SK-N-SH (cell line): ENCODE measurements around the gene TICAM1. TPM values are rescaled to one million over a fixed set of nuclear protein-coding genes. Genes with fewer than 3 reads are reported as not detected.

ENCODE experiments used
- CTCF ChIA-PET: fragments of 300-600, 350-600 bp; formaldehyde crosslinking; extraction: SDS; loops from one replicate; lab custom pipeline; 2021; lab: Yijun Ruan, JAX
- POLR2A ChIA-PET: fragments of 350-600 bp; sonication (Branson Sonifier 250); formaldehyde crosslinking; extraction: SDS; loops from one replicate; lab custom pipeline; 2020; ENCODE audit warnings: antibody characterized with exemption, inconsistent platforms; lab: Yijun Ruan, JAX
- DNase-seq: peaks from one replicate; pipeline ENCODE4 v3.0.0; 2012
- H2AFZ ChIP-seq: fragments of 200-600 bp; sonication (generic); 2 replicates; pipeline ENCODE4 v1.8.1; 2016; ENCODE audit warnings: antibody characterized with exemption, mild to moderate bottlenecking, low read depth
- H3F3A ChIP-seq: fragments of 200-600 bp; sonication (generic); replicated peaks from 2 replicates; pipeline ENCODE3; 2016; ENCODE audit warnings: antibody characterized with exemption, mild to moderate bottlenecking; ENCODE audit not compliant: insufficient read depth
- H3K27ac ChIP-seq, 2 experiments: fragments of 200-500 bp in 1 of 2; fragments of 200-600 bp in 1 of 2; sonication (Bioruptor generic) in 1 of 2; sonication (generic), shearing (Covaris generic) in 1 of 2; 2 replicates each; pipeline versions ENCODE4 v1.5.1 to v1.6.1; 2014 to 2016; ENCODE audit warnings: low read depth in 2 of 2, inconsistent platforms in 1 of 2, low read length in 1 of 2, mild to moderate bottlenecking in 1 of 2, mixed read lengths in 1 of 2
- H3K27me3 ChIP-seq: fragments of 200-600 bp; sonication (generic), shearing (Covaris generic); 2 replicates; pipeline ENCODE4 v1.6.1; 2016; ENCODE audit warnings: mixed run types; ENCODE audit not compliant: insufficient read depth
- H3K36me3 ChIP-seq, 2 experiments: fragments of 200-500 bp in 1 of 2; fragments of 200-600 bp in 1 of 2; sonication (Bioruptor generic) in 1 of 2; sonication (generic) in 1 of 2; replicated peaks in 1 of 2; 2 replicates each; pipeline versions ENCODE3 to v1.5.1; 2014 to 2016; ENCODE audit warnings: low read length in 1 of 2, mild to moderate bottlenecking in 1 of 2; ENCODE audit not compliant: insufficient read depth in 2 of 2, control insufficient read depth in 1 of 2
- H3K4me1 ChIP-seq, 2 experiments: fragments of 200-500 bp in 1 of 2; fragments of 200-600 bp in 1 of 2; sonication (Bioruptor generic) in 1 of 2; sonication (generic), shearing (Covaris generic) in 1 of 2; 2 replicates each; pipeline versions ENCODE4 v1.5.1 to v1.6.1; 2014 to 2016; ENCODE audit warnings: low read depth in 1 of 2, low read length in 1 of 2, mixed run types in 1 of 2; ENCODE audit not compliant: insufficient read depth in 2 of 2, control insufficient read depth in 1 of 2
- H3K4me2 ChIP-seq: fragments of 200-600 bp; sonication (generic), shearing (Covaris generic); 2 replicates; pipeline ENCODE4 v1.6.1; 2017; ENCODE audit warnings: mixed run types
- H3K4me3 ChIP-seq, 2 experiments: fragments of 200-500 bp in 1 of 2; fragments of 200-600 bp in 1 of 2; sonication (Bioruptor generic) in 1 of 2; sonication (generic), shearing (Covaris generic) in 1 of 2; 2 replicates each; pipeline versions ENCODE4 v1.5.1 to v1.8.1; 2014 to 2016; ENCODE audit warnings: low read depth in 2 of 2, inconsistent platforms in 1 of 2, low read length in 1 of 2, mild to moderate bottlenecking in 1 of 2, mixed read lengths in 1 of 2, moderate library complexity in 1 of 2
- H3K79me2 ChIP-seq: fragments of 200-600 bp; sonication (generic); 2 replicates; pipeline ENCODE4 v1.8.1; 2017; ENCODE audit warnings: mild to moderate bottlenecking; ENCODE audit not compliant: insufficient read depth
- H3K9ac ChIP-seq: fragments of 200-600 bp; sonication (generic); 2 replicates; pipeline ENCODE4 v1.6.1; 2017; ENCODE audit warnings: mixed run types
- H3K9me2 ChIP-seq: fragments of 200-600 bp; sonication (generic); 2 replicates; pipeline ENCODE4 v1.6.1; 2017; ENCODE audit warnings: mixed run types
- H3K9me3 ChIP-seq: fragments of 200-600 bp; sonication (generic); 2 replicates; pipeline ENCODE4 v1.6.1; 2017; ENCODE audit warnings: mixed run types, mild to moderate bottlenecking, moderate library complexity
- H4K20me1 ChIP-seq: fragments of 200-600 bp; sonication (generic); 2 replicates; pipeline ENCODE4 v1.6.1; 2017; ENCODE audit warnings: mild to moderate bottlenecking, mixed run types; ENCODE audit not compliant: insufficient read depth
- EZH2phosphoT487 ChIP-seq: fragments of 200-600 bp; sonication (generic); IDR thresholded peaks from 2 replicates; pipeline ENCODE4 v1.6.1; 2017; ENCODE audit warnings: low read depth, mixed run types, mild to moderate bottlenecking, antibody characterized with exemption, moderate library complexity, borderline replicate concordance
- GABPA ChIP-seq: IDR thresholded peaks from 2 replicates; pipeline ENCODE4 v1.4.0; 2012; ENCODE audit warnings: low read depth, mild to moderate bottlenecking
- RAD21 ChIP-seq: IDR thresholded peaks from 2 replicates; pipeline ENCODE4 v1.6.1; 2012; ENCODE audit warnings: mild to moderate bottlenecking, low read length
- RFX5 ChIP-seq: IDR thresholded peaks from 2 replicates; pipeline ENCODE4 v1.6.1; 2012; ENCODE audit warnings: mild to moderate bottlenecking, improper control_type of control experiment, low read length
- SIN3A ChIP-seq: IDR thresholded peaks from 2 replicates; pipeline ENCODE4 v1.6.1; 2012; ENCODE audit warnings: low read depth, mild to moderate bottlenecking, low read length, moderate library complexity, borderline replicate concordance
- TAF1 ChIP-seq: IDR thresholded peaks from 2 replicates; pipeline ENCODE4 v1.6.1; 2012; ENCODE audit warnings: low read depth, mild to moderate bottlenecking, low read length, moderate library complexity, borderline replicate concordance
- TCF12 ChIP-seq: IDR thresholded peaks from 2 replicates; pipeline ENCODE4 v1.4.0; 2012
- TEAD4 ChIP-seq: IDR thresholded peaks from 2 replicates; pipeline ENCODE4 v1.4.0; 2012; ENCODE audit warnings: mild to moderate bottlenecking, borderline replicate concordance; ENCODE audit not compliant: insufficient read depth
- WGBS: methylation state at CpG from one replicate; pipeline ENCODE4 v1.1.6; 2017; ENCODE audit warnings: low lambda C conversion rate; 5-methylcytosine and 5-hydroxymethylcytosine counted together
- polyA plus RNA-seq, 3 experiments: library from polyadenylated mRNA; depleted of rRNA; stranded (reverse); fragments of >200 nt; gene quantifications; 2 replicates each; pipeline ENCODE4 v1.2.3, GENCODE V29; 2012
- TF ChIP-seq, protein P1 (sequence below): IDR thresholded peaks from 2 replicates; pipeline ENCODE4 v1.4.0; 2012; ENCODE audit warnings: low read depth, borderline replicate concordance
- TF ChIP-seq, protein P2 (sequence below): IDR thresholded peaks from 2 replicates; pipeline ENCODE4; 2012
- TF ChIP-seq, protein P3 (sequence below): IDR thresholded peaks from 2 replicates; pipeline ENCODE4 v1.6.1; 2012; ENCODE audit warnings: mild to moderate bottlenecking, low read depth, low read length, moderate library complexity
- TF ChIP-seq, protein P4 (sequence below): fragments of 200-600 bp; sonication (generic); IDR thresholded peaks from 2 replicates; pipeline ENCODE4 v1.6.1; 2017; ENCODE audit warnings: antibody characterized with exemption, mild to moderate bottlenecking, moderate library complexity

The TICAM1 gene
- polyA plus RNA-seq, 1 of the 3 experiments (the other 2 are of a cell fraction), result 2.7 TPM

DNA sequence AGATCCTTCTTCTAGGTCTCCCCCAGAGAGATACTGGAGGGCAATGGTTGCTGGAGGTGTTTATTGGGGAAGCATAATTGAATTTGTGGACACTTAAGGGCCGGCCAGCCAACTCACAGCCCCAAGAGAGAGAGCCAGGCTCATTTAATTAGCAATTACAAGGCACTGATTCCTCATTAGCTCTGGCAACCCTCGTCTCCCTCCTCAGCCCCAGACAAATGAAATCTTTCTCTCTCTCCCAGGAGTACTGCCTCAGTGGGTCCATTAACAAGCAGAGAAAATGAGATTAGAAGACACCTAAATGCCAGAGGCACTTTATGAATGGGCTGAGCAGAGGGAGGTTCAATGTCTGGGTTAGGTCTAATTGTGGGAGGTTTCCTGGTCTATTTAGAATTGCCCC is 58.9 kb downstream of the TICAM1 start:
- Histone ChIP-seq H3K4me3 (no peak overlapping the region), H3F3A (peaks cover 15% of the 10 kb centered on the region), H4K20me1 (peaks cover 5% of the 10 kb centered on the region; the same call in 1 of the 2 replicates), H3K79me2 (no peaks in the 10 kb centered on the region), H3K4me2 (no peak overlapping the region), H3K9ac (no peak overlapping the region), H3K9me2 (no peaks in the 10 kb centered on the region), H3K4me1 (peaks cover 0 to 24% of the 10 kb centered on the region in 2 experiments; a peak in 1 of 4 replicates), H3K27ac (no peak overlapping the region; a peak in 1 of 4 replicates), H2AFZ (no peak overlapping the region), H3K36me3 (no peaks in the 10 kb centered on the region), H3K9me3 (no peaks in the 10 kb centered on the region), H3K27me3 (no peaks in the 10 kb centered on the region)
- POLR2A ChIA-PET, result interaction anchor here (1.2 kb wide), 1 partner anchor 19 kb away, joined by 3 read pairs; no protein-coding TSS in a partner anchor
- TF ChIP-seq GABPA (no peak), RAD21 (no peak), TCF12 (no peak), TEAD4 (no peak)
- TF ChIP-seq, protein P1, sequence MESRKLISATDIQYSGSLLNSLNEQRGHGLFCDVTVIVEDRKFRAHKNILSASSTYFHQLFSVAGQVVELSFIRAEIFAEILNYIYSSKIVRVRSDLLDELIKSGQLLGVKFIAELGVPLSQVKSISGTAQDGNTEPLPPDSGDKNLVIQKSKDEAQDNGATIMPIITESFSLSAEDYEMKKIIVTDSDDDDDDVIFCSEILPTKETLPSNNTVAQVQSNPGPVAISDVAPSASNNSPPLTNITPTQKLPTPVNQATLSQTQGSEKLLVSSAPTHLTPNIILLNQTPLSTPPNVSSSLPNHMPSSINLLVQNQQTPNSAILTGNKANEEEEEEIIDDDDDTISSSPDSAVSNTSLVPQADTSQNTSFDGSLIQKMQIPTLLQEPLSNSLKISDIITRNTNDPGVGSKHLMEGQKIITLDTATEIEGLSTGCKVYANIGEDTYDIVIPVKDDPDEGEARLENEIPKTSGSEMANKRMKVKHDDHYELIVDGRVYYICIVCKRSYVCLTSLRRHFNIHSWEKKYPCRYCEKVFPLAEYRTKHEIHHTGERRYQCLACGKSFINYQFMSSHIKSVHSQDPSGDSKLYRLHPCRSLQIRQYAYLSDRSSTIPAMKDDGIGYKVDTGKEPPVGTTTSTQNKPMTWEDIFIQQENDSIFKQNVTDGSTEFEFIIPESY, result no peak
- WGBS, result 0% methylated on average over 2 of the region's 2 CpGs
- CTCF ChIA-PET, result interaction anchor here (0.7 to 3.4 kb wide), 5 partner anchors 16 to 40 kb away, joined by 3 to 17 read pairs (median 7); partner anchors contain the start of gene FEM1A
- DNase-seq, result no peak

DNA sequence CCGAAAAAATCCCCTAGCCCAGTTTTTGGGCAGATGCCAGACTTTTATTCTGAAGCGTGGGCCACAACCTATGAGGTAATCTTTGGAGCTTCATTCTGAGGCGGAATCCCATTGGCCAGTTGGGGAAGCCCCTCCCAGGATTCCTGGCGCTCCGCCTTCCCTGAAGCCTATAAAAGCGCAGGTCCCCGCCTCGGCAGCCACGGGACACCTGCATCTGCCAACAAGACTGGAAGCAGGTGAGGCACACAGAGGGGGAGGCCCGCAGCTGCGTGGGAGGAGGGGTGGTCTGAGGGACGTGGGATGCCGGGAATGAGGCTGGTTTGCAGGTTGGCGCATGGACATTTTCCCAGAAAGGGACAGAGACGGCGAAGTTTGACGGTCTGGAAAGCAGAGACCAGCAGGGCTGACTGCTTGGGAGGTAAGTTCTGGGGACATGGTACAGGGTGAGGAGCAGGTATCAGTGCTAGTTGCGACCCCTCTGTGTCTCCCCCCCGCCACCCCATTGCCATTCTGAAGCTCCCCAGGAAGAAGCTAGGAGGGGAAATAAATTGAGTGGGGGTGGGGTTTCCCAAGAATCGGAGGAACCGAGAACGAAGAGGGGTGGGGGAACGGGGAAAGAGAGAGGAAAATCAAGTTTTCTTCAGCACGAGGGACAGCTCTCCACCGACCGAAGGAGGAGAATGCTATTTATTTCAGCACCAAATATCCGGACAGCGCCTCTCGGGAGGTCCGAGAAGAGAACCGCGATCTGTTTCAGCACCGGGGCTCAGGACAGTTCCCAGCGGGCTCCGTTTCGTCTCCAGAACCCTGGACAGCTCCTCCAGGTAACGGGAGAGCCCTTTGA is 62.4 kb downstream of the TICAM1 start:
- H3K36me3 ChIP-seq, result no peaks in the 10 kb centered on the region
- H4K20me1 ChIP-seq, result peaks cover 5% of the 10 kb centered on the region; the same call in 1 of the 2 replicates
- DNase-seq, result peak; percentile 90
- H3K9me2 ChIP-seq, result no peaks in the 10 kb centered on the region
- H3K9me3 ChIP-seq, result no peaks in the 10 kb centered on the region
- H3K4me2 ChIP-seq, result no peak overlapping the region
- H3K27ac ChIP-seq, result peak overlapping the region in 1 of 2 experiments; percentile 36; a peak in 1 of 4 replicates
- H3K4me1 ChIP-seq, result peaks cover 0 to 18% of the 10 kb centered on the region in 2 experiments; a peak in 1 of 4 replicates
- H3K9ac ChIP-seq, result no peak overlapping the region
- H3F3A ChIP-seq, result peaks cover 15% of the 10 kb centered on the region
- ChIA-PET POLR2A (interaction anchor here (0.6 to 1.9 kb wide), 13 partner anchors 9 to 289 kb away, joined by 3 to 23 read pairs (median 6); partner anchors contain the start of gene FEM1A), CTCF (interaction anchor here (1.0 to 2.3 kb wide), 10 partner anchors 9 to 133 kb away, joined by 3 to 21 read pairs (median 4); partner anchors contain the start of gene FEM1A)
- no peak overlapping the region for H2AFZ ChIP-seq
- no peaks in the 10 kb centered on the region for H3K79me2 ChIP-seq
- H3K4me3 ChIP-seq, result peak overlapping the region in 1 of 2 experiments; percentile 41; a peak in 2 of 4 replicates
- WGBS, result 2% methylated on average over 29 of the region's 37 CpGs
- no peaks in the 10 kb centered on the region for H3K27me3 ChIP-seq
- TF ChIP-seq SIN3A, result peak; percentile 99
- TF ChIP-seq EZH2phosphoT487, result no peak
- TF ChIP-seq TAF1, result no peak
- TF ChIP-seq TEAD4, result no peak
- TF ChIP-seq, protein P2, sequence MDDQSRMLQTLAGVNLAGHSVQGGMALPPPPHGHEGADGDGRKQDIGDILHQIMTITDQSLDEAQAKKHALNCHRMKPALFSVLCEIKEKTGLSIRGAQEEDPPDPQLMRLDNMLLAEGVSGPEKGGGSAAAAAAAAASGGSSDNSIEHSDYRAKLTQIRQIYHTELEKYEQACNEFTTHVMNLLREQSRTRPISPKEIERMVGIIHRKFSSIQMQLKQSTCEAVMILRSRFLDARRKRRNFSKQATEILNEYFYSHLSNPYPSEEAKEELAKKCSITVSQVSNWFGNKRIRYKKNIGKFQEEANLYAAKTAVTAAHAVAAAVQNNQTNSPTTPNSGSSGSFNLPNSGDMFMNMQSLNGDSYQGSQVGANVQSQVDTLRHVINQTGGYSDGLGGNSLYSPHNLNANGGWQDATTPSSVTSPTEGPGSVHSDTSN, result no peak
- TF ChIP-seq, protein P3, sequence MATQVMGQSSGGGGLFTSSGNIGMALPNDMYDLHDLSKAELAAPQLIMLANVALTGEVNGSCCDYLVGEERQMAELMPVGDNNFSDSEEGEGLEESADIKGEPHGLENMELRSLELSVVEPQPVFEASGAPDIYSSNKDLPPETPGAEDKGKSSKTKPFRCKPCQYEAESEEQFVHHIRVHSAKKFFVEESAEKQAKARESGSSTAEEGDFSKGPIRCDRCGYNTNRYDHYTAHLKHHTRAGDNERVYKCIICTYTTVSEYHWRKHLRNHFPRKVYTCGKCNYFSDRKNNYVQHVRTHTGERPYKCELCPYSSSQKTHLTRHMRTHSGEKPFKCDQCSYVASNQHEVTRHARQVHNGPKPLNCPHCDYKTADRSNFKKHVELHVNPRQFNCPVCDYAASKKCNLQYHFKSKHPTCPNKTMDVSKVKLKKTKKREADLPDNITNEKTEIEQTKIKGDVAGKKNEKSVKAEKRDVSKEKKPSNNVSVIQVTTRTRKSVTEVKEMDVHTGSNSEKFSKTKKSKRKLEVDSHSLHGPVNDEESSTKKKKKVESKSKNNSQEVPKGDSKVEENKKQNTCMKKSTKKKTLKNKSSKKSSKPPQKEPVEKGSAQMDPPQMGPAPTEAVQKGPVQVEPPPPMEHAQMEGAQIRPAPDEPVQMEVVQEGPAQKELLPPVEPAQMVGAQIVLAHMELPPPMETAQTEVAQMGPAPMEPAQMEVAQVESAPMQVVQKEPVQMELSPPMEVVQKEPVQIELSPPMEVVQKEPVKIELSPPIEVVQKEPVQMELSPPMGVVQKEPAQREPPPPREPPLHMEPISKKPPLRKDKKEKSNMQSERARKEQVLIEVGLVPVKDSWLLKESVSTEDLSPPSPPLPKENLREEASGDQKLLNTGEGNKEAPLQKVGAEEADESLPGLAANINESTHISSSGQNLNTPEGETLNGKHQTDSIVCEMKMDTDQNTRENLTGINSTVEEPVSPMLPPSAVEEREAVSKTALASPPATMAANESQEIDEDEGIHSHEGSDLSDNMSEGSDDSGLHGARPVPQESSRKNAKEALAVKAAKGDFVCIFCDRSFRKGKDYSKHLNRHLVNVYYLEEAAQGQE, result peak; percentile 100
- no peak for TF ChIP-seq RFX5
- TF ChIP-seq, protein P1, result no peak
- TF ChIP-seq, protein P4, sequence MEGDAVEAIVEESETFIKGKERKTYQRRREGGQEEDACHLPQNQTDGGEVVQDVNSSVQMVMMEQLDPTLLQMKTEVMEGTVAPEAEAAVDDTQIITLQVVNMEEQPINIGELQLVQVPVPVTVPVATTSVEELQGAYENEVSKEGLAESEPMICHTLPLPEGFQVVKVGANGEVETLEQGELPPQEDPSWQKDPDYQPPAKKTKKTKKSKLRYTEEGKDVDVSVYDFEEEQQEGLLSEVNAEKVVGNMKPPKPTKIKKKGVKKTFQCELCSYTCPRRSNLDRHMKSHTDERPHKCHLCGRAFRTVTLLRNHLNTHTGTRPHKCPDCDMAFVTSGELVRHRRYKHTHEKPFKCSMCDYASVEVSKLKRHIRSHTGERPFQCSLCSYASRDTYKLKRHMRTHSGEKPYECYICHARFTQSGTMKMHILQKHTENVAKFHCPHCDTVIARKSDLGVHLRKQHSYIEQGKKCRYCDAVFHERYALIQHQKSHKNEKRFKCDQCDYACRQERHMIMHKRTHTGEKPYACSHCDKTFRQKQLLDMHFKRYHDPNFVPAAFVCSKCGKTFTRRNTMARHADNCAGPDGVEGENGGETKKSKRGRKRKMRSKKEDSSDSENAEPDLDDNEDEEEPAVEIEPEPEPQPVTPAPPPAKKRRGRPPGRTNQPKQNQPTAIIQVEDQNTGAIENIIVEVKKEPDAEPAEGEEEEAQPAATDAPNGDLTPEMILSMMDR, result no peak
